ENCODE measurements around the gene TNFRSF25. TPM values are rescaled to one million over a fixed set of nuclear protein-coding genes. Genes with fewer than 3 reads are reported as not detected.

TNFRSF25 gene
- total and polyA plus RNA-seq, 2 of the 8 experiments (the other 6 are each of a cell fraction or from before 2014, with no cell fraction given), result 10.7 to 19.5 TPM

DNA sequence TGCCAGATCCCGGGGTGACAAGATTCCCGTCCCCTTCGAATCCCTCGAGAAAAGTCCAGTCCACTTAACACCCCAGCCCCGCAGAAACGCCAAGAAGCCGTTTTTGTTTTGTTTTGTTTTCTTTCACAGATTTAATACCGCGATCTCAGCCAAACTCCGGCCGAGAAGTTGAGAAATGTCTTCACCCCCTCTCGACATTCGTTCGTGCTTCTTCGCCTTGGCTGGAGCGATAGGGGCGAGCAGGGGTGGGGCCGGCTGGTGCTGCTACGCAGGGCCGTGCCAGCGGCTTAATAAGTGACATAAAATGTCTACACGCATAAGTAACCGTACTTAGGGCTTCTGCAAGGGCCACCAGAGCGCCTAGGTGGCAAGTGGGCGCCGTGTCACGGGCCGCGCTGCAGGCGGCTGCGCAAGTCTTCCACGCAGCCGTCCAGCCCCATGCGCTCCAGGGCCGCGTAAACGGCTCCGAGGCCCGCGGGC lies 4.9 kb downstream of the TNFRSF25 start (continued):
- no peak for TF ChIP-seq RXRA (IDR thresholded peaks at IDR 0.05; ENCODE audit: insufficient read depth, low read depth, low read length)
- TF ChIP-seq BRCA1 (IDR thresholded peaks at IDR 0.05; ENCODE audit: low read depth, low read length), result no peak
- TF ChIP-seq CHD2 (IDR thresholded peaks at IDR 0.05; ENCODE audit: low read length), result no peak
- no peak for TF ChIP-seq PHF8 (conservative IDR thresholded peaks at IDR 0.05; ENCODE audit: low read depth, low read length)
- no peak for TF ChIP-seq SIRT6 (IDR thresholded peaks at IDR 0.05; ENCODE audit: low read length)
- no peak for TF ChIP-seq SP2 (IDR thresholded peaks at IDR 0.05; ENCODE audit: low read length)
- no peak for TF ChIP-seq RAD21 (IDR thresholded peaks at IDR 0.05 in 1 of 2, conservative IDR thresholded peaks at IDR 0.05 in 1 of 2; ENCODE audit: low read depth in 2 of 2, low read length in 2 of 2)
- no peak for TF ChIP-seq EGR1 (IDR thresholded peaks at IDR 0.05; ENCODE audit: borderline replicate concordance, low read depth, low read length)
- TF ChIP-seq, protein P1, sequence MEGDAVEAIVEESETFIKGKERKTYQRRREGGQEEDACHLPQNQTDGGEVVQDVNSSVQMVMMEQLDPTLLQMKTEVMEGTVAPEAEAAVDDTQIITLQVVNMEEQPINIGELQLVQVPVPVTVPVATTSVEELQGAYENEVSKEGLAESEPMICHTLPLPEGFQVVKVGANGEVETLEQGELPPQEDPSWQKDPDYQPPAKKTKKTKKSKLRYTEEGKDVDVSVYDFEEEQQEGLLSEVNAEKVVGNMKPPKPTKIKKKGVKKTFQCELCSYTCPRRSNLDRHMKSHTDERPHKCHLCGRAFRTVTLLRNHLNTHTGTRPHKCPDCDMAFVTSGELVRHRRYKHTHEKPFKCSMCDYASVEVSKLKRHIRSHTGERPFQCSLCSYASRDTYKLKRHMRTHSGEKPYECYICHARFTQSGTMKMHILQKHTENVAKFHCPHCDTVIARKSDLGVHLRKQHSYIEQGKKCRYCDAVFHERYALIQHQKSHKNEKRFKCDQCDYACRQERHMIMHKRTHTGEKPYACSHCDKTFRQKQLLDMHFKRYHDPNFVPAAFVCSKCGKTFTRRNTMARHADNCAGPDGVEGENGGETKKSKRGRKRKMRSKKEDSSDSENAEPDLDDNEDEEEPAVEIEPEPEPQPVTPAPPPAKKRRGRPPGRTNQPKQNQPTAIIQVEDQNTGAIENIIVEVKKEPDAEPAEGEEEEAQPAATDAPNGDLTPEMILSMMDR (IDR thresholded peaks at IDR 0.05; ENCODE audit: control extremely low read depth in 1 of 3, insufficient read depth in 1 of 3, low read depth in 1 of 3, low read length in 3 of 3), result no peak

All from H1 (cell line).